ENCODE measurements around the gene OR10A3.

DNA sequence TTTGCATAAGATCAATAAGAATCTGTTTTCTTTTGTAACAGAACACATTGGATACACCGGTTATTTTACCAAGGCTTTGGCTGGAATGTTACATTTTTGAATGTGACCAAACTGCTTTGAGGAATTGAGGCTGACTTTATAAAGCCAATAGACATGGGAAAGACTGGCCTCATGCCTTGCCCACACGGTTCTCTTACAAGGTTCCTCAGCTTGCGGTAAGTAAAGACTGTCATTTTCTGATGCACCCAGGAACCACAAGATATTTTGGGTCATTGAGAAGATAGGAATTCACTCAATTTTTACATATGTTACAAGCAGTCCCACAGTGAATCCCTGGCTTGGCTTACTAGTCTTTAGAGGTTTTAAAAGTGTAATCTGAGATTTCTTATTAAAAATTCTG lies 34.4 kb downstream of the OR10A3 start:
- TF ChIP-seq, protein P1, sequence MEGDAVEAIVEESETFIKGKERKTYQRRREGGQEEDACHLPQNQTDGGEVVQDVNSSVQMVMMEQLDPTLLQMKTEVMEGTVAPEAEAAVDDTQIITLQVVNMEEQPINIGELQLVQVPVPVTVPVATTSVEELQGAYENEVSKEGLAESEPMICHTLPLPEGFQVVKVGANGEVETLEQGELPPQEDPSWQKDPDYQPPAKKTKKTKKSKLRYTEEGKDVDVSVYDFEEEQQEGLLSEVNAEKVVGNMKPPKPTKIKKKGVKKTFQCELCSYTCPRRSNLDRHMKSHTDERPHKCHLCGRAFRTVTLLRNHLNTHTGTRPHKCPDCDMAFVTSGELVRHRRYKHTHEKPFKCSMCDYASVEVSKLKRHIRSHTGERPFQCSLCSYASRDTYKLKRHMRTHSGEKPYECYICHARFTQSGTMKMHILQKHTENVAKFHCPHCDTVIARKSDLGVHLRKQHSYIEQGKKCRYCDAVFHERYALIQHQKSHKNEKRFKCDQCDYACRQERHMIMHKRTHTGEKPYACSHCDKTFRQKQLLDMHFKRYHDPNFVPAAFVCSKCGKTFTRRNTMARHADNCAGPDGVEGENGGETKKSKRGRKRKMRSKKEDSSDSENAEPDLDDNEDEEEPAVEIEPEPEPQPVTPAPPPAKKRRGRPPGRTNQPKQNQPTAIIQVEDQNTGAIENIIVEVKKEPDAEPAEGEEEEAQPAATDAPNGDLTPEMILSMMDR (IDR thresholded peaks at IDR 0.05; ENCODE audit: poor library complexity, severe bottlenecking) = no peak
- TF ChIP-seq, protein P2, sequence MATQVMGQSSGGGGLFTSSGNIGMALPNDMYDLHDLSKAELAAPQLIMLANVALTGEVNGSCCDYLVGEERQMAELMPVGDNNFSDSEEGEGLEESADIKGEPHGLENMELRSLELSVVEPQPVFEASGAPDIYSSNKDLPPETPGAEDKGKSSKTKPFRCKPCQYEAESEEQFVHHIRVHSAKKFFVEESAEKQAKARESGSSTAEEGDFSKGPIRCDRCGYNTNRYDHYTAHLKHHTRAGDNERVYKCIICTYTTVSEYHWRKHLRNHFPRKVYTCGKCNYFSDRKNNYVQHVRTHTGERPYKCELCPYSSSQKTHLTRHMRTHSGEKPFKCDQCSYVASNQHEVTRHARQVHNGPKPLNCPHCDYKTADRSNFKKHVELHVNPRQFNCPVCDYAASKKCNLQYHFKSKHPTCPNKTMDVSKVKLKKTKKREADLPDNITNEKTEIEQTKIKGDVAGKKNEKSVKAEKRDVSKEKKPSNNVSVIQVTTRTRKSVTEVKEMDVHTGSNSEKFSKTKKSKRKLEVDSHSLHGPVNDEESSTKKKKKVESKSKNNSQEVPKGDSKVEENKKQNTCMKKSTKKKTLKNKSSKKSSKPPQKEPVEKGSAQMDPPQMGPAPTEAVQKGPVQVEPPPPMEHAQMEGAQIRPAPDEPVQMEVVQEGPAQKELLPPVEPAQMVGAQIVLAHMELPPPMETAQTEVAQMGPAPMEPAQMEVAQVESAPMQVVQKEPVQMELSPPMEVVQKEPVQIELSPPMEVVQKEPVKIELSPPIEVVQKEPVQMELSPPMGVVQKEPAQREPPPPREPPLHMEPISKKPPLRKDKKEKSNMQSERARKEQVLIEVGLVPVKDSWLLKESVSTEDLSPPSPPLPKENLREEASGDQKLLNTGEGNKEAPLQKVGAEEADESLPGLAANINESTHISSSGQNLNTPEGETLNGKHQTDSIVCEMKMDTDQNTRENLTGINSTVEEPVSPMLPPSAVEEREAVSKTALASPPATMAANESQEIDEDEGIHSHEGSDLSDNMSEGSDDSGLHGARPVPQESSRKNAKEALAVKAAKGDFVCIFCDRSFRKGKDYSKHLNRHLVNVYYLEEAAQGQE (IDR thresholded peaks at IDR 0.05; ENCODE audit: borderline replicate concordance) = no peak
- TF ChIP-seq TAF1 (IDR thresholded peaks at IDR 0.05; ENCODE audit: low read depth) (no peak), POLR2AphosphoS5 (IDR thresholded peaks at IDR 0.05) (no peak)

Measured in neural cell (in vitro differentiated cells).